NCI-H69 (cell line): Measurements from ENCODE around the gene NPR2.

Source experiments
- DNase-seq: peaks from one replicate; lab custom pipeline; 2025; lab: John Stamatoyannopoulos, UW

NPR2 gene

DNA sequence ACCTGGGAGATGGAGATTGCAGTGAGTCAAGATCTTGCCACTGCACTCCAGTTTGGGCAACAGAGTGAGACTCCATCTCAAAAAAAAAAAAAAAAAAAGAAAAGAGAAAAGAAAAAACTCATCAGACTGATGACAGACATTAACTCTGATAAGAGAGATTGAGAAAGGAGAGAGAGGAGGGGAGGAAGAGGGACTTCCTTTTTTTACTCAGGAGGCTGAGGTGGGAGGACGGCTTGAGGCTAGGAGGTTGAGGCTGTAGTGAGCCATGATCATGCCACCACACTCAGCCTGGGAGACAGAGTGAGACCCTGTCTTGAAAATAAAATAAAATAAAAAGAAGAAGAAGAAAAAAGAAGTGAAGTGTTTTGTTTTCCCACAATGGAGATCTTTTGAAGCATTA is 27.6 kb upstream of the NPR2 start:
- no peak for DNase-seq

GRCh38 chr9:35766997-35767396 is 24.4 kb upstream of the NPR2 start:
- DNase-seq: no peak

- DNase-seq: no peak
Observed at GRCh38 chr9:35767458-35767857, 23.9 kb upstream of the NPR2 start.

DNA sequence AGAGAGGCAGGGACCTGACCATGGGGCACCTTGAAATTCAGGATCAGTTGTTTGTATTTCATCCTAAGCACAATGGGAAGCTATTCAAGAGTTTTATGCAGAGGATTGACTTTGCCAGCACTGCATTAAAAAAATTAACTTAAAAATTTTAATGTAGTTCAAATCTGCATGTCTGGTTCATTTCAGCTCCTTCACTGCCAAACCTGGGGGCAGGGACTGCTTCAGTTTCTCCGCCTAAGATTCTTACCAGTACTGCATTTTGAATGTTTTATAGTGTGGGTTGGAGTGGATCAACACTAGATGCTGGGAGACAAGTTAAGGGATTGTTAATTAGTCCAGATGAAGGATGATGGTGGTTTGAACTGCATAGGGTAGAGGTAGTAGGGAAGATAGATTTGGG is 21.6 kb upstream of the NPR2 start:
- DNase-seq: no peak

DNA sequence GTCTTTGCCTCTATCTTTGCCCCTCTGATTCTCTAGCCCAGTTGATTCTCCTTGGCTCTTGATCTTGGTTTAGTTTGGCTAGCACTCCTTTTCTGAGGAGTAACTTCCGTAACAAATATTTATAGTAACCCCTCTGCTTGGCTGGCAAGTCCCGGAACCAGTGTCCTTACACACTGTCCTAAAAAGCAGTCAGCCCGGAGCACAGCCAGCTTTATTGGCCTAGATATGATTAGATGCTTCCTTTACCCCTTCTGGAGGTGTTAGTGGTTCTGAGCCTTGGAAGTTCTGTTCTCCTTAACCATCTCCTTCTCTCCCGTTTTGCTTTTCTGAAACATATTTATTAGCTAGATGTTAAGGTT is 20.3 kb upstream of the NPR2 start:
- DNase-seq: peak; percentile 43

- DNase-seq: peak; percentile 93
Observed at GRCh38 chr9:35771534-35771933, 19.9 kb upstream of the NPR2 start.

GRCh38 chr9:35771943-35772342 is 19.4 kb upstream of the NPR2 start:
- DNase-seq: peak; percentile 85

GRCh38 chr9:35774907-35775635 is 16.3 kb upstream of the NPR2 start:
- peak; percentile 88 for DNase-seq

- DNase-seq: peak; percentile 95
Observed at GRCh38 chr9:35776018-35776417, 15.4 kb upstream of the NPR2 start.

- DNase-seq: no peak
Observed at GRCh38 chr9:35778496-35778895, 12.9 kb upstream of the NPR2 start.

DNA sequence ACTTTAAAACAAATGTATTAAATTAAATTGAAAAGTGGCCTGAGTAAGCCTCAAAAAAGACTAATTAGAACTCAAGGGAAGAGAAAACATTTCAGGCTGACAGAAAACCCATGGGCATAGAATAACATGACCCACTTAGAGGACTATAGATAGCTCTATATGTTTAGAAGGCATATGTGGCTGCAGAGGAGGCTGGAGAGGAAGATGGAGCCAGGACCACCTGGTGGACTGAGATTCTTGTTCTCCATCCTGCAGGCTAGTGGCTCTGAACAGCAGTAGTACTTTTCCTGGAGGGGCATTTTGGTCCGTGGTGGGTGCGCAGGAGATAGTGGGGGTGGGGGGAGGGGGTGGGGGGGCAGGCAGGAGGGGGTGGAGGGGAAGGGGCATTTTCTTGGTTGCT is 10.3 kb upstream of the NPR2 start:
- DNase-seq: peak; percentile 16

GRCh38 chr9:35783418-35783817 is 8.0 kb upstream of the NPR2 start:
- DNase-seq: no peak

DNA sequence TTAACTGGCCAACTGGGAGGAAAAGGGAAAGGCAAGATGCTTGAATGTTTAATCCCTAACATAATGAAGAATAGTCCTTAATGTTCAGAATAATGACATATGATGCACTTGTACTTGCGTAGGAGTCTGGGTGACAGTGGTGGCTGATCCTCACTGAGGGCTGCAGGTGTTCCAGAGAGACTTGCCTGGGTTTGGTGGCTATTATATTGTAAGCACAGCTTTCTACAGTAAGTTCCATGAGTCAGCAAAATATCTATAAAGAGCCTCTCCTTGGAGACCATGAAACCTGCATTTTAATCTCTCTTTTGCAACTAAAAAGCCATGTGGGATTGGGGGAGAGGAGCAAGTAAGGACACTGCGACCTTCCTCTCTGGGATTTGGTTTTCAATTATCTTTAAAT is 1.9 kb upstream of the NPR2 start:
- DNase-seq: no peak

- DNase-seq: no peak
Observed at GRCh38 chr9:35790025-35790384, 1.4 kb upstream of the NPR2 start.

DNA sequence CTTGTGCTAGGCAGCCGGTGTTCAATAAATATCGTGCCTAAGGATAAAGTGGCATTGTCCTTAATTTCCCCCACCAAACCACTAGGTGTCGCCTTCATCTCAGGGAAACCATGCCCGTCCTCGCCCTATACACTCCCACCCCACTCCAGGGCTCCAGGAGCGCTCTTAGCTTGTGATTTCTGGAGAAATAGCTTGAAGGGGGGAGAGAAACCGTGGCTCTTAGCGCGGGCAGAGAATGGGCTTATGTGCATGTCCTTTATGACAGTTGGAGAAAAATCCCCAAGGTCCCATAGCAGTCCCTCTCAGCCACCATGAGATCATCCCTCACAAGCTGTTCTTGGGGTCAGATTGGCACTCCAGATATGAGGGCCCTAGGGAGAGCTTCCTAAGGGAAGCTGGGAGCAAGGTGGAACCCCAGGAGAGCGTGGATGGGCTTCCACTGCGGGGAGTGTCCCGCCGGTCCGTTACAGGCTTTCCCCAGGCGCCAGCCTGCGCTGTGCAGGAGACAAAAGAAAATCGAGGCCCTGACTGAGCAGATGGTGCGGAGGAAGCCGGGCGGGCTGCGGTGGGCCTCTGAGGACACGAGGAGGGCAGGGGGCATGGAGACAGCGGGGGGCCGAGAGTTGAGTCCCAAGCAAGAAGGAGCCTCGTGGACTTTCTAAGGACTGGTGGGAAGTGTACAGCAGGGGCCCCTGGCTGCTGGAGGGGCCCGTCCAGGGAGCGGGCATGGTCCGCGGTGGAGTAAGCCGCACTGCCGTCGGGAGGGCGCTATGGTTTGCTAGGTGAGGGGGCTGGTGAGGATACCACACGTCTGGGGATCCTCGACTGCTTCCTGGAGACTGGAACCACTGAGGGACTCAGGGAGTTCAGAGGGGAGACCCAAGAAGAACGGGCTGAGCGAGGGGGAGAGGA is 750 bp upstream of the NPR2 start:
- DNase-seq: peak; percentile 79

GRCh38 chr9:35792024-35792813 is 828 bp downstream of the NPR2 start:
- no peak for DNase-seq

DNA sequence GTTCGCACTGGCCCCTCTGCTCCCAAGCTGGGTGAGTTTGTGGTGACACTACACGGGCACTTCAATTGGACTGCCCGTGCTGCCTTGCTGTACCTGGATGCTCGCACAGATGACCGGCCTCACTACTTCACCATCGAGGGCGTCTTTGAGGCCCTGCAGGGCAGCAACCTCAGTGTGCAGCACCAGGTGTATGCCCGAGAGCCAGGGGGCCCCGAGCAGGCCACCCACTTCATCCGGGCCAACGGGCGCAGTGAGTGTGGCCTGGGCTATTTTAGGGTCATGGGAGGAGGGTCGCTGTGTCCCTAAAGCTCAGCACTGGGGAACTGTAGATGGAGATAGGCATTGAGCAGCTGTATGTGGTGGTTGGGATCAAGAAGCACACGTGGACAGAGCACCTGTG is 1.4 kb downstream of the NPR2 start:
- DNase-seq: no peak

DNA sequence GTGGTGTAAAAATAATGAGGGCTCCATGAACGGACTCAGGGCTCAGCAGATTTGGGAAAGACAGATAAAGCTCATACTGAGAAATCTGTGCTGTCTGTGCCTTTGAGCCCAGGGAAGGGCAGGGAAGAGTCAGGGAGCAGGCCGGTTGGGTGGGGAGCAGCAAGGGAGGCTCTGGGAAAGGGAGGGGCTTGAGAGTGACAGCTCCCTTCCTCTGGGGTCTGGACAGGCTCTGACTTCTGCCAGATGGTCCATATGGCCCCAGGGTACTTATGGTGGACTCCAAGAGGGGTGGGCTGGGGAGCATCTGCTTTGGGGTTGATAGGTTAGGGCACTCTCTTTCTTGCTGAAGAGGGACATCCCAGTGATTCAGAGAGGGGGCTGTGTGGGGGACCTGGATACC is 2.1 kb downstream of the NPR2 start:
- peak; percentile 14 for DNase-seq

DNA sequence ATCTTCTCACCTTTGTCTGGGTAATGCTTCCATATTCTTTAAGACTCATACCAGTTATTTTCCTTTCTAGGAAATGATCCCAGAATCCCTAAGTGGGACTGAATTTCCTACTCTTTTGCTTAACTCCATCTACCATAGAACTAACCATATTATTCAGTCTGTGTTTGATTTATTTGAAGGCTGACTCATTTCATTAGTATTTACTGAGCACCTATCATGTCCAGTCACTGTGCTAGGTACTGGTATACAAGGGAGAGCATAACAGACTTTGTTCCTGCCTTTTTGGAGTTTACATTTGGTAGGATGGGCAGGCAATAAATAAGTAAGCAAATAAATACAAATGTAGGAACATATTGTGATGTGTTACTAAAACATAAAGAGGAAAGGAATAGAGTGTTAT is 4.3 kb downstream of the NPR2 start:
- DNase-seq: no peak

DNA sequence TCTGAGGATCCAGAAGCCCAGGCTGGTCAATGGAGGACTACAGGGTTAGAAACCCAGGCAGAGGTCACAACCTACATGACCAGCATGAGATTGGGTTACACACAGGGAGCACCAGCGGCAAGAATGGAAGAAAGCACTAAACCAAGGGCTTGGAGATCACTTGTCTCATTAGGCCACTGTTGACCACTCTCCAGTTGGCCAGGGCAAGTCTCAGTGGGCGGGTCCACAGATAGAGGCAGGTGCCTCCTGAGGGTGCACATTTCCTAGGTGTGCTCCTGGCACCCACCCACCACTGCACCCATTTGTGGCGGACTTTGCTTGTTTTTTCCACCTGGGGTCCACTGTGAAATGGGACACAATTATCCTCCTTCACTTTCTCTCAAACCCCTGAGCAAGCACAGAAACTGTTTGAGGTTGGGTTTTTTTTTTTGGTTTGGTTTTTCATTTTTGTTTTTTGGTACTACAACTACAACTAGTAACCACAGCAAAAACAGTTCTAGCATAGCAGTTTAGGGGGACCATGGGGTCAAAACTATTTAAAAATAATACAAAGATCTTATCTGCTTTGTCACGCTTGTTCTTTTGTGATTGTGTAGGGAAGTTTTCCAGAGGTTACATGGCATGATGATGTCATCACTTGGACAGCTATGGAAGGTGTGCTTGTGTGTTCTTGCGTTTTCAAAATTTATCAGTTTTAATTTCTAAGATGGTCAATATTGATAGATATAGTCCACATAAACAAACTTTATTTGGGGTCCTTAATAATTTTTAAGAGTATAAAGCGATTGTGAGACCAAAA is 6.1 kb downstream of the NPR2 start:
- DNase-seq: no peak

GRCh38 chr9:35798658-35799374 is 7.4 kb downstream of the NPR2 start:
- DNase-seq: peak; percentile 8
